Measurements from ENCODE around the gene CRKL. TPM values are rescaled to one million over a fixed set of nuclear protein-coding genes. Genes with fewer than 3 reads are reported as not detected.

The CRKL gene
- total RNA-seq = 63.7 and 64.0 TPM in 2 replicates

GRCh38 chr22:20916916-20917810 lies at the start of gene CRKL:
CRKL (plus strand) TSS chr22:20917407; CDS start chr22:20917935, 528 bp downstream.

GRCh38 chr22:20966883-20967696 lies 49.9 kb downstream of the CRKL start, which contains the start of gene AIFM3:
AIFM3 (plus strand) TSS chr22:20967255; CDS start chr22:20967945, 690 bp downstream.

GRCh38 chr22:20981787-20982562 lies 64.8 kb downstream of the CRKL start, which contains the start of gene LZTR1:
LZTR1 (plus strand) TSS chr22:20982297; CDS start chr22:20982372, 75 bp downstream.

GRCh38 chr22:21001601-21002325 lies 84.6 kb downstream of the CRKL start, which contains the start of gene THAP7:
THAP7 (minus strand) TSS chr22:21002118; CDS start chr22:21001911, 207 bp downstream.

Other genes starting within 250 kb of the CRKL start
- 1.5 and 2.3 TPM in 2 replicates for gene SERPIND1, start 143.3 kb upstream of the CRKL start, total RNA-seq
- 44.1 and 49.8 TPM in 2 replicates for gene PI4KA, start 58.6 kb upstream of the CRKL start, total RNA-seq
- 14.2 and 16.1 TPM in 2 replicates for gene SNAP29, start 58.4 kb upstream of the CRKL start, total RNA-seq
- gene AIFM3, start 49.8 kb downstream of the CRKL start, total RNA-seq = not detected in 2 replicates
- gene LZTR1, start 64.9 kb downstream of the CRKL start, total RNA-seq = 43.8 and 49.4 TPM in 2 replicates
- 13.6 and 14.4 TPM in 2 replicates for gene THAP7, start 84.7 kb downstream of the CRKL start, total RNA-seq
- under 0.01 and 0.22 TPM in 2 replicates for gene P2RX6, start 97.8 kb downstream of the CRKL start, total RNA-seq
- not detected in 2 replicates for gene SLC7A4, start 115.2 kb downstream of the CRKL start, total RNA-seq
- not detected in 2 replicates for gene LRRC74B, start 128.5 kb downstream of the CRKL start, total RNA-seq

Measured in thoracic aorta endothelial cell (primary cell).